ENCODE results near the gene B3GNT3. TPM values are rescaled to one million over a fixed set of nuclear protein-coding genes. Genes with fewer than 3 reads are reported as not detected.

Gene B3GNT3
- total and polyA plus RNA-seq, 2 of the 13 experiments (the other 11 are each of a cell fraction or from before 2014, with no cell fraction given) = 0.86 to 4.0 TPM

GRCh38 chr19:17835182-17836006 lies 40.5 kb downstream of the B3GNT3 start:
- Histone ChIP-seq H3K9me3 (ENCODE audit: low read length) (no peaks in the 10 kb centered on the region), H4K20me1 (ENCODE audit: insufficient read depth, low read length) (no peaks in the 10 kb centered on the region), H3K79me2 (ENCODE audit: insufficient read depth, low read length) (no peaks in the 10 kb centered on the region), H3K27me3 (ENCODE audit: control insufficient read depth in 1 of 2, insufficient read depth in 2 of 2, low read length in 2 of 2) (no peaks in the 10 kb centered on the region), H3K27ac (ENCODE audit: extremely low read length, insufficient read depth, low read length) (no peak overlapping the region), H3K4me2 (ENCODE audit: low read depth, low read length) (no peak overlapping the region), H3K4me3 (replicated peaks in 1 of 3; ENCODE audit: insufficient read depth in 1 of 3, low read depth in 2 of 3, low read length in 3 of 3) (no peak overlapping the region), H2AFZ (ENCODE audit: low read length) (no peak overlapping the region), H3K36me3 (replicated peaks in 1 of 2; ENCODE audit: control insufficient read depth in 1 of 2, insufficient read depth in 2 of 2, low read length in 2 of 2) (peaks cover 2 to 4% of the 10 kb centered on the region in 2 experiments; a peak in 3 of 5 replicates), H3K9ac (ENCODE audit: insufficient read depth, low read depth, low read length) (no peak overlapping the region), H3K4me1 (ENCODE audit: insufficient read depth, low read length) (no peaks in the 10 kb centered on the region)
- in situ Hi-C loops (cut with HindIII; ENCODE audit: extremely low pct_ligation_motif_present, low pct_unique_long_range_greater_than_20kb) = no loop called here
- no peak for FAIRE-seq
- no TSS peak for BruUV-seq (replicated peaks)
- no peak for ATAC-seq
- intact Hi-C loops (cut with micrococcal nuclease; ENCODE audit: unreplicated experiment) = loop anchor here (2.0 kb wide), 1 partner anchor 19 kb away; no protein-coding TSS in a partner anchor
- CTCF ChIA-PET (ENCODE audit: low intra/inter-chr PET ratio, low total read pairs) = no interaction called here
- no peak for DNase-seq (ENCODE audit: low spot score)
- no peak for TF ChIP-seq RBM39 (IDR thresholded peaks at IDR 0.05; ENCODE audit: low read depth, low read length, poor library complexity, severe bottlenecking)
- TF ChIP-seq ZNF512 (CRISPR knock-in tag; IDR thresholded peaks at IDR 0.05) = no peak
- no peak for TF ChIP-seq ZNF569 (CRISPR knock-in tag; IDR thresholded peaks at IDR 0.05; ENCODE audit: borderline replicate concordance)
- TF ChIP-seq ASH2L (IDR thresholded peaks at IDR 0.05; ENCODE audit: insufficient read length, low read depth, low read length) = no peak
- TF ChIP-seq CREBL2 (CRISPR knock-in tag; IDR thresholded peaks at IDR 0.05; ENCODE audit: borderline replicate concordance) = no peak
- no peak for TF ChIP-seq PRDM10 (CRISPR knock-in tag; IDR thresholded peaks at IDR 0.05; ENCODE audit: low read depth)
- no peak for TF ChIP-seq REPIN1 (CRISPR knock-in tag; IDR thresholded peaks at IDR 0.05; ENCODE audit: borderline replicate concordance, low read depth)
- no peak for TF ChIP-seq ZNF143 (CRISPR knock-in tag; IDR thresholded peaks at IDR 0.05)
- no peak for TF ChIP-seq ZNF513 (CRISPR knock-in tag; conservative IDR thresholded peaks at IDR 0.05)
- TF ChIP-seq PATZ1 (CRISPR knock-in tag; IDR thresholded peaks at IDR 0.05) = no peak
- 71% methylated on average over 8 of the region's 8 CpGs for WGBS (ENCODE audit: low lambda C conversion rate)
- POLR2A ChIA-PET = interaction anchor here (0.6 kb wide), 1 partner anchor 11 kb away, joined by 3 read pairs; no protein-coding TSS in a partner anchor

Data from HepG2 (cell line).